Liver (tissue), 3 donors: ENCODE results near the gene NUP214.
A peak's percentile ranks its signal among the peaks of the same experiment; 100 is the strongest.

Experiments
- GABPA ChIP-seq, 2 donors: IDR thresholded peaks in 1 of 2; conservative IDR thresholded peaks in 1 of 2; 2 replicates each; pipeline ENCODE4 v1.6.1; 2016; ENCODE audit warnings: antibody characterized with exemption in 2 of 2, mild to moderate bottlenecking in 1 of 2, moderate library complexity in 1 of 2
- HNF4G ChIP-seq: IDR thresholded peaks from 2 replicates; pipeline ENCODE4 v1.6.1; 2016; ENCODE audit warnings: antibody characterized with exemption
- JUND ChIP-seq, 2 donors: IDR thresholded peaks; 2 replicates each; pipeline ENCODE4 v1.6.1; 2016; ENCODE audit warnings: antibody characterized with exemption in 2 of 2
- RAD21 ChIP-seq, 2 donors: IDR thresholded peaks; 2 replicates each; pipeline ENCODE4 v1.6.1; 2016; ENCODE audit warnings: antibody characterized with exemption in 2 of 2, mild to moderate bottlenecking in 2 of 2
- TAF1 ChIP-seq: conservative IDR thresholded peaks from 2 replicates; pipeline ENCODE4 v1.6.1; 2016; ENCODE audit warnings: antibody characterized with exemption, mild to moderate bottlenecking
- YY1 ChIP-seq: IDR thresholded peaks from 2 replicates; pipeline ENCODE4 v1.6.1; 2016; ENCODE audit warnings: antibody characterized with exemption, mild to moderate bottlenecking
- TF ChIP-seq, protein P1 (sequence below): fragments of 150-350 bp; IDR thresholded peaks from 2 replicates; pipeline ENCODE4 v1.5.1; 2017; ENCODE audit warnings: improper control_type of control experiment, low read depth, low read length; ENCODE audit not compliant: missing input control
- TF ChIP-seq, protein P2 (sequence below): IDR thresholded peaks from 2 replicates; pipeline ENCODE4 v1.6.1; 2016; ENCODE audit warnings: antibody characterized with exemption
- TF ChIP-seq, protein P3 (sequence below): IDR thresholded peaks from 2 replicates; pipeline ENCODE4 v1.6.1; 2016; ENCODE audit warnings: antibody characterized with exemption, mild to moderate bottlenecking
- donor health status: healthy.
- donor health status: healthy.

DNA sequence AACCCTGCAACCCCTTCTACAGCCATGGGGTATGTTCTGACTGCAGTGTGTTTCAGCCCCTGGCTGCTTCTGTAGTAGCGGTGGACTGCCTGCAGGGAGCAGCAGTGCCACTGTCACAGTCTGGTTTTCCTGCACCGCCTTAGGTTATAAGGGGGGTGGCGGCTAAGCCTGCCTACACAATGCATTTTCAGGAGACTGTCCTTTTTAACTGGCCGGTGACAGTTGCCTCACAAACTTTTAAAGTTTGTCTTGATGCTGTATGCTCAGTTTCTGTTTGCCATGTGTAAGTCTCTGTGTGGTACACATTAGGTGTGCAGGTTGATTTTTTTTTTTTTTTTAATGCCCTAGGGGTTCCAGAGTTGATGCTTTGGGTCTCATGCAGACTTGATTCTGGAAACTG lies 53.0 kb downstream of the NUP214 start:
- TF ChIP-seq, protein P1, sequence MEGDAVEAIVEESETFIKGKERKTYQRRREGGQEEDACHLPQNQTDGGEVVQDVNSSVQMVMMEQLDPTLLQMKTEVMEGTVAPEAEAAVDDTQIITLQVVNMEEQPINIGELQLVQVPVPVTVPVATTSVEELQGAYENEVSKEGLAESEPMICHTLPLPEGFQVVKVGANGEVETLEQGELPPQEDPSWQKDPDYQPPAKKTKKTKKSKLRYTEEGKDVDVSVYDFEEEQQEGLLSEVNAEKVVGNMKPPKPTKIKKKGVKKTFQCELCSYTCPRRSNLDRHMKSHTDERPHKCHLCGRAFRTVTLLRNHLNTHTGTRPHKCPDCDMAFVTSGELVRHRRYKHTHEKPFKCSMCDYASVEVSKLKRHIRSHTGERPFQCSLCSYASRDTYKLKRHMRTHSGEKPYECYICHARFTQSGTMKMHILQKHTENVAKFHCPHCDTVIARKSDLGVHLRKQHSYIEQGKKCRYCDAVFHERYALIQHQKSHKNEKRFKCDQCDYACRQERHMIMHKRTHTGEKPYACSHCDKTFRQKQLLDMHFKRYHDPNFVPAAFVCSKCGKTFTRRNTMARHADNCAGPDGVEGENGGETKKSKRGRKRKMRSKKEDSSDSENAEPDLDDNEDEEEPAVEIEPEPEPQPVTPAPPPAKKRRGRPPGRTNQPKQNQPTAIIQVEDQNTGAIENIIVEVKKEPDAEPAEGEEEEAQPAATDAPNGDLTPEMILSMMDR, result peak; percentile 77
- TF ChIP-seq, protein P2, sequence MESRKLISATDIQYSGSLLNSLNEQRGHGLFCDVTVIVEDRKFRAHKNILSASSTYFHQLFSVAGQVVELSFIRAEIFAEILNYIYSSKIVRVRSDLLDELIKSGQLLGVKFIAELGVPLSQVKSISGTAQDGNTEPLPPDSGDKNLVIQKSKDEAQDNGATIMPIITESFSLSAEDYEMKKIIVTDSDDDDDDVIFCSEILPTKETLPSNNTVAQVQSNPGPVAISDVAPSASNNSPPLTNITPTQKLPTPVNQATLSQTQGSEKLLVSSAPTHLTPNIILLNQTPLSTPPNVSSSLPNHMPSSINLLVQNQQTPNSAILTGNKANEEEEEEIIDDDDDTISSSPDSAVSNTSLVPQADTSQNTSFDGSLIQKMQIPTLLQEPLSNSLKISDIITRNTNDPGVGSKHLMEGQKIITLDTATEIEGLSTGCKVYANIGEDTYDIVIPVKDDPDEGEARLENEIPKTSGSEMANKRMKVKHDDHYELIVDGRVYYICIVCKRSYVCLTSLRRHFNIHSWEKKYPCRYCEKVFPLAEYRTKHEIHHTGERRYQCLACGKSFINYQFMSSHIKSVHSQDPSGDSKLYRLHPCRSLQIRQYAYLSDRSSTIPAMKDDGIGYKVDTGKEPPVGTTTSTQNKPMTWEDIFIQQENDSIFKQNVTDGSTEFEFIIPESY, result no peak
- no peak for TF ChIP-seq JUND (IDR thresholded peaks at IDR 0.05)
- TF ChIP-seq, protein P3, sequence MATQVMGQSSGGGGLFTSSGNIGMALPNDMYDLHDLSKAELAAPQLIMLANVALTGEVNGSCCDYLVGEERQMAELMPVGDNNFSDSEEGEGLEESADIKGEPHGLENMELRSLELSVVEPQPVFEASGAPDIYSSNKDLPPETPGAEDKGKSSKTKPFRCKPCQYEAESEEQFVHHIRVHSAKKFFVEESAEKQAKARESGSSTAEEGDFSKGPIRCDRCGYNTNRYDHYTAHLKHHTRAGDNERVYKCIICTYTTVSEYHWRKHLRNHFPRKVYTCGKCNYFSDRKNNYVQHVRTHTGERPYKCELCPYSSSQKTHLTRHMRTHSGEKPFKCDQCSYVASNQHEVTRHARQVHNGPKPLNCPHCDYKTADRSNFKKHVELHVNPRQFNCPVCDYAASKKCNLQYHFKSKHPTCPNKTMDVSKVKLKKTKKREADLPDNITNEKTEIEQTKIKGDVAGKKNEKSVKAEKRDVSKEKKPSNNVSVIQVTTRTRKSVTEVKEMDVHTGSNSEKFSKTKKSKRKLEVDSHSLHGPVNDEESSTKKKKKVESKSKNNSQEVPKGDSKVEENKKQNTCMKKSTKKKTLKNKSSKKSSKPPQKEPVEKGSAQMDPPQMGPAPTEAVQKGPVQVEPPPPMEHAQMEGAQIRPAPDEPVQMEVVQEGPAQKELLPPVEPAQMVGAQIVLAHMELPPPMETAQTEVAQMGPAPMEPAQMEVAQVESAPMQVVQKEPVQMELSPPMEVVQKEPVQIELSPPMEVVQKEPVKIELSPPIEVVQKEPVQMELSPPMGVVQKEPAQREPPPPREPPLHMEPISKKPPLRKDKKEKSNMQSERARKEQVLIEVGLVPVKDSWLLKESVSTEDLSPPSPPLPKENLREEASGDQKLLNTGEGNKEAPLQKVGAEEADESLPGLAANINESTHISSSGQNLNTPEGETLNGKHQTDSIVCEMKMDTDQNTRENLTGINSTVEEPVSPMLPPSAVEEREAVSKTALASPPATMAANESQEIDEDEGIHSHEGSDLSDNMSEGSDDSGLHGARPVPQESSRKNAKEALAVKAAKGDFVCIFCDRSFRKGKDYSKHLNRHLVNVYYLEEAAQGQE, result no peak
- TF ChIP-seq YY1, result no peak
- TF ChIP-seq HNF4G, result no peak
- no peak for TF ChIP-seq GABPA (IDR thresholded peaks at IDR 0.05 in 1 of 2, conservative IDR thresholded peaks at IDR 0.05 in 1 of 2)
- no peak for TF ChIP-seq TAF1
- TF ChIP-seq RAD21 (IDR thresholded peaks at IDR 0.05), result peak; percentile 79 to 87
